HepG2 (cell line): ENCODE results near the gene IPMK. TPM values are rescaled to one million over a fixed set of nuclear protein-coding genes. Genes with fewer than 3 reads are reported as not detected.

Experiments
- NCOR1 ChIP-seq: fragments of 200-600 bp; sonication (generic); IDR thresholded peaks from 2 replicates; pipeline ENCODE4 v1.7.0; 2017; ENCODE audit warnings: antibody characterized with exemption, low read length, borderline replicate concordance
- RXRB ChIP-seq: IDR thresholded peaks from 2 replicates; pipeline ENCODE4 v1.6.1; 2016; ENCODE audit warnings: borderline replicate concordance, missing genetic modification reagents, missing compliant biosample characterization
- SYNCRIP ChIP-seq: fragments of 200-400 bp; formaldehyde crosslinking; IDR thresholded peaks from 2 replicates; pipeline ENCODE4 v1.6.1; 2018; ENCODE audit warnings: mild to moderate bottlenecking, low read depth, low read length; ENCODE audit not compliant: insufficient read depth
- TGIF2 ChIP-seq: IDR thresholded peaks from 2 replicates; pipeline ENCODE4 v1.6.1; 2016; ENCODE audit warnings: control low read depth, missing compliant biosample characterization
- polyA plus RNA-seq, 8 experiments: library from polyadenylated mRNA; depleted of rRNA in 3 of 8; stranded (reverse) in 7 of 8; unstranded in 1 of 8; fragments of >200 nt; fragmentation: Illumina TruSeq in 4 of 8; extraction: Trizol in 4 of 8; gene quantifications; 2 replicates each; pipeline versions ENCODE4 v1.2.1 to v1.2.3, GENCODE V29; 2011 to 2016; ENCODE audit warnings: low read depth in 4 of 8, missing spikeins in 1 of 8, mixed read lengths in 1 of 8; ENCODE audit not compliant: insufficient read depth in 1 of 8
- total RNA-seq, 5 experiments: library from RNA; depleted of rRNA; stranded (reverse); fragments of >200 nt; fragmentation: Illumina TruSeq; extraction: Trizol; gene quantifications; 2 replicates each; pipeline ENCODE4 v1.2.3, GENCODE V29; 2016; ENCODE audit warnings: low read depth in 1 of 5
- TF ChIP-seq, protein P1 (sequence below), 2 experiments: fragments of 450-650 bp in 1 of 2; sonication (generic) in 1 of 2; formaldehyde crosslinking in 1 of 2; IDR thresholded peaks; 2 replicates each; pipeline versions ENCODE4 v1.6.1 to v1.8.0; 2016 to 2022; ENCODE audit warnings: antibody characterized with exemption in 1 of 2, mild to moderate bottlenecking in 1 of 2, missing genetic modification reagents in 1 of 2
- TF ChIP-seq, protein P2 (sequence below): IDR thresholded peaks from 2 replicates; pipeline ENCODE4 v1.6.1; 2016; ENCODE audit warnings: low read depth, borderline replicate concordance
- TF ChIP-seq, protein P3 (sequence below): sonication (generic); formaldehyde crosslinking; IDR thresholded peaks from 2 replicates; pipeline ENCODE4 v1.4.0; 2020; ENCODE audit warnings: missing genetic modification reagents

Gene IPMK
- total and polyA plus RNA-seq, 2 of the 13 experiments (the other 11 are each of a cell fraction or from before 2014, with no cell fraction given) = 2.7 to 3.9 TPM

DNA sequence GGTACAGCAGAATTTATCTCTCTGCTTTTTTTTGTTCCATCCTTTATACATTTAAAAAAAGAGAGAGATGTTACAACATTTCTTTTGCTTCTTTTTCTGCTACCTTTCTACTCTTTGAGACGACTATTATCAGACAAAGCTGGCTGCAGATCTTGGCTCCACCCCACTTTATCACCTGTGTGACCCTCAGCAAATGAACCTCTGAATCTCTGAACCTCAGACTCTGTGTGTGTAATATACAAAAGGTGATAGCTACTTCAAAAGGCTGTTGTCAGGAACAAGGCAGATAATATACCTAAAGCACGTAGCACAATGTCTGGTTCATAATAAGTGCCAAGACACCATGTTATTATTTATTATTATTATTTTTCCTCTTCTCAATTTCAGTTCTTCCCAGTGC is 34.6 kb upstream of the IPMK start (continued):
- TF ChIP-seq, protein P1, sequence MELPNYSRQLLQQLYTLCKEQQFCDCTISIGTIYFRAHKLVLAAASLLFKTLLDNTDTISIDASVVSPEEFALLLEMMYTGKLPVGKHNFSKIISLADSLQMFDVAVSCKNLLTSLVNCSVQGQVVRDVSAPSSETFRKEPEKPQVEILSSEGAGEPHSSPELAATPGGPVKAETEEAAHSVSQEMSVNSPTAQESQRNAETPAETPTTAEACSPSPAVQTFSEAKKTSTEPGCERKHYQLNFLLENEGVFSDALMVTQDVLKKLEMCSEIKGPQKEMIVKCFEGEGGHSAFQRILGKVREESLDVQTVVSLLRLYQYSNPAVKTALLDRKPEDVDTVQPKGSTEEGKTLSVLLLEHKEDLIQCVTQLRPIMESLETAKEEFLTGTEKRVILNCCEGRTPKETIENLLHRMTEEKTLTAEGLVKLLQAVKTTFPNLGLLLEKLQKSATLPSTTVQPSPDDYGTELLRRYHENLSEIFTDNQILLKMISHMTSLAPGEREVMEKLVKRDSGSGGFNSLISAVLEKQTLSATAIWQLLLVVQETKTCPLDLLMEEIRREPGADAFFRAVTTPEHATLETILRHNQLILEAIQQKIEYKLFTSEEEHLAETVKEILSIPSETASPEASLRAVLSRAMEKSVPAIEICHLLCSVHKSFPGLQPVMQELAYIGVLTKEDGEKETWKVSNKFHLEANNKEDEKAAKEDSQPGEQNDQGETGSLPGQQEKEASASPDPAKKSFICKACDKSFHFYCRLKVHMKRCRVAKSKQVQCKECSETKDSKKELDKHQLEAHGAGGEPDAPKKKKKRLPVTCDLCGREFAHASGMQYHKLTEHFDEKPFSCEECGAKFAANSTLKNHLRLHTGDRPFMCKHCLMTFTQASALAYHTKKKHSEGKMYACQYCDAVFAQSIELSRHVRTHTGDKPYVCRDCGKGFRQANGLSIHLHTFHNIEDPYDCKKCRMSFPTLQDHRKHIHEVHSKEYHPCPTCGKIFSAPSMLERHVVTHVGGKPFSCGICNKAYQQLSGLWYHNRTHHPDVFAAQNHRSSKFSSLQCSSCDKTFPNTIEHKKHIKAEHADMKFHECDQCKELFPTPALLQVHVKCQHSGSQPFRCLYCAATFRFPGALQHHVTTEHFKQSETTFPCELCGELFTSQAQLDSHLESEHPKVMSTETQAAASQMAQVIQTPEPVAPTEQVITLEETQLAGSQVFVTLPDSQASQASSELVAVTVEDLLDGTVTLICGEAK (IDR thresholded peaks at IDR 0.05) = no peak
- TF ChIP-seq, protein P1 (CRISPR knock-in tag; IDR thresholded peaks at IDR 0.05) = no peak
- TF ChIP-seq TGIF2 (CRISPR knock-in tag) (no peak), SYNCRIP (no peak), NCOR1 (no peak), RXRB (CRISPR knock-in tag) (no peak)
- TF ChIP-seq, protein P2, sequence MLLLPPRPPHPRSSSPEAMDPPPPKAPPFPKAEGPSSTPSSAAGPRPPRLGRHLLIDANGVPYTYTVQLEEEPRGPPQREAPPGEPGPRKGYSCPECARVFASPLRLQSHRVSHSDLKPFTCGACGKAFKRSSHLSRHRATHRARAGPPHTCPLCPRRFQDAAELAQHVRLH (CRISPR knock-in tag) = no peak
- TF ChIP-seq, protein P3, sequence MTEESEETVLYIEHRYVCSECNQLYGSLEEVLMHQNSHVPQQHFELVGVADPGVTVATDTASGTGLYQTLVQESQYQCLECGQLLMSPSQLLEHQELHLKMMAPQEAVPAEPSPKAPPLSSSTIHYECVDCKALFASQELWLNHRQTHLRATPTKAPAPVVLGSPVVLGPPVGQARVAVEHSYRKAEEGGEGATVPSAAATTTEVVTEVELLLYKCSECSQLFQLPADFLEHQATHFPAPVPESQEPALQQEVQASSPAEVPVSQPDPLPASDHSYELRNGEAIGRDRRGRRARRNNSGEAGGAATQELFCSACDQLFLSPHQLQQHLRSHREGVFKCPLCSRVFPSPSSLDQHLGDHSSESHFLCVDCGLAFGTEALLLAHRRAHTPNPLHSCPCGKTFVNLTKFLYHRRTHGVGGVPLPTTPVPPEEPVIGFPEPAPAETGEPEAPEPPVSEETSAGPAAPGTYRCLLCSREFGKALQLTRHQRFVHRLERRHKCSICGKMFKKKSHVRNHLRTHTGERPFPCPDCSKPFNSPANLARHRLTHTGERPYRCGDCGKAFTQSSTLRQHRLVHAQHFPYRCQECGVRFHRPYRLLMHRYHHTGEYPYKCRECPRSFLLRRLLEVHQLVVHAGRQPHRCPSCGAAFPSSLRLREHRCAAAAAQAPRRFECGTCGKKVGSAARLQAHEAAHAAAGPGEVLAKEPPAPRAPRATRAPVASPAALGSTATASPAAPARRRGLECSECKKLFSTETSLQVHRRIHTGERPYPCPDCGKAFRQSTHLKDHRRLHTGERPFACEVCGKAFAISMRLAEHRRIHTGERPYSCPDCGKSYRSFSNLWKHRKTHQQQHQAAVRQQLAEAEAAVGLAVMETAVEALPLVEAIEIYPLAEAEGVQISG (CRISPR knock-in tag) = no peak
